ENCODE data around the gene DLGAP5.

DNA sequence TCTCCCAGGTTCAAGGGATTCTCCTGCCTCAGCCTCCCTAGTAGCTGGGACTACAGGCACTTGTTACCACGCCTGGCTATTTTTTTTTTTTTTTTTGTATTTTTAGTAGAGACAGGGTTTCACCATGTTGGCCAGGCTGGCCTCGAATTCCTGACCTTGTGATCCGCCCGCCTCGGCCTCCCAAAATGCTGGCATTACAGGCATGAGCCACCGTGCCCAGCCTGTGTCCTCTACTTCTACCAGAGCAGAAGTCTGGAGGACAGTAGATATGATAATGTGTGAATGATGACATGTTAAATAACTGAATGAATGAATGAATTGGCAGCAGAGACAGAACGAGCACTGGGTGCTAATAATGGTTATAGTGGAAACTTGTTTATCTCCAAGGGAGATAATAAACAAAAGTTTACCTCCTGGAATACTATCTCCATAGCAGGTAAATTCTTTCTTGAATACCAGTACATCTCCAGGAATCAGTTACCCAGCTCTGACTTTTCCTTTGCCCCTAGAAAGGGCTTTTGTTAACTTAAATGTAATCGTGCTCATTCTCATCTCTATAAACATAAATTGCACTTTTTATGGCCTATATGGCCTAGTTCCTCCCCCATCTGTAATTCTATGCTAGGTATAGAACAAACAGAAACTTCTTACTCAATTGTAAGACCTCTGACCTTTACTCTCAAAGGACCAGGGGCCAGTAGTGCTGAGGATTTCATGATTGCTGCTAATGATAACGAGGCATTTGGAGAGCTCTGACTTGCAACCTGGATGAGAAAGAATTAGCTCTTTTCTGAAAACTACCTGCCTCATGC is 69.6 kb downstream of the DLGAP5 start:
- TF ChIP-seq ARNT (IDR thresholded peaks at IDR 0.05) (no peak), NFRKB (IDR thresholded peaks at IDR 0.05) (no peak), BHLHE40 (IDR thresholded peaks at IDR 0.05; ENCODE audit: borderline replicate concordance) (no peak), SP1 (IDR thresholded peaks at IDR 0.05) (no peak), TARDBP (IDR thresholded peaks at IDR 0.05) (no peak), LEF1 (IDR thresholded peaks at IDR 0.05; ENCODE audit: borderline replicate concordance) (no peak), ZNF384 (IDR thresholded peaks at IDR 0.05) (no peak), ELF4 (IDR thresholded peaks at IDR 0.05) (no peak), FOXM1 (IDR thresholded peaks at IDR 0.05; ENCODE audit: borderline replicate concordance) (no peak)
